ENCODE data around the gene PARVB. TPM values are rescaled to one million over a fixed set of nuclear protein-coding genes. Genes with fewer than 3 reads are reported as not detected.

The PARVB gene
- total and polyA plus RNA-seq, 2 experiments from 2014 or later: 10.2 to 11.2 TPM

- no peak overlapping the region for H3K4me2 ChIP-seq
- H3K9me3 ChIP-seq (ENCODE audit: low read depth): no peaks in the 10 kb centered on the region
- H4K20me1 ChIP-seq (ENCODE audit: insufficient read depth, poor library complexity, severe bottlenecking): peaks cover 2% of the 10 kb centered on the region
- no peaks in the 10 kb centered on the region for H3K27me3 ChIP-seq
- no peak overlapping the region for H3K27ac ChIP-seq
- no peaks in the 10 kb centered on the region for H3K9me2 ChIP-seq (replicated peaks; ENCODE audit: insufficient read depth)
- no peaks in the 10 kb centered on the region for H3K4me1 ChIP-seq (ENCODE audit: insufficient read depth)
- no peak overlapping the region for H3K4me3 ChIP-seq
- DNase-seq (ENCODE audit: low spot score): no peak
- H3K36me3 ChIP-seq (replicated peaks; ENCODE audit: insufficient read depth, low read depth): no peaks in the 10 kb centered on the region
- TF ChIP-seq EZH2phosphoT487 (IDR thresholded peaks at IDR 0.05; ENCODE audit: low read depth, severe bottlenecking, unreplicated experiment) (no peak), CTCF (IDR thresholded peaks at IDR 0.05; ENCODE audit: poor library complexity) (no peak), EZH2 (IDR thresholded peaks at IDR 0.05; ENCODE audit: borderline replicate concordance) (no peak)
- no peak overlapping the region for H2AFZ ChIP-seq
- WGBS (ENCODE audit: low lambda C conversion rate, missing lambda C conversion rate): 97% methylated on average over 9 of the region's 10 CpGs
- peaks cover 2% of the 10 kb centered on the region for H3K79me2 ChIP-seq
Observed at GRCh38 chr22:43995798-43996169, 28.3 kb upstream of the PARVB start.

- H3K27ac ChIP-seq: no peak overlapping the region
- 91% methylated on average over 44 of the region's 45 CpGs for WGBS (ENCODE audit: low lambda C conversion rate, missing lambda C conversion rate)
- peaks cover 2% of the 10 kb centered on the region for H4K20me1 ChIP-seq (ENCODE audit: insufficient read depth, poor library complexity, severe bottlenecking)
- H2AFZ ChIP-seq: no peak overlapping the region
- no peaks in the 10 kb centered on the region for H3K9me2 ChIP-seq (replicated peaks; ENCODE audit: insufficient read depth)
- peaks cover 2% of the 10 kb centered on the region for H3K79me2 ChIP-seq
- no peaks in the 10 kb centered on the region for H3K27me3 ChIP-seq
- H3K4me3 ChIP-seq: no peak overlapping the region
- TF ChIP-seq EZH2 (IDR thresholded peaks at IDR 0.05; ENCODE audit: borderline replicate concordance) (no peak), CTCF (IDR thresholded peaks at IDR 0.05; ENCODE audit: poor library complexity) (no peak), EZH2phosphoT487 (IDR thresholded peaks at IDR 0.05; ENCODE audit: low read depth, severe bottlenecking, unreplicated experiment) (no peak)
- DNase-seq (ENCODE audit: low spot score): no peak
- H3K4me2 ChIP-seq: no peak overlapping the region
- no peaks in the 10 kb centered on the region for H3K4me1 ChIP-seq (ENCODE audit: insufficient read depth)
- no peaks in the 10 kb centered on the region for H3K9me3 ChIP-seq (ENCODE audit: low read depth)
- no peaks in the 10 kb centered on the region for H3K36me3 ChIP-seq (replicated peaks; ENCODE audit: insufficient read depth, low read depth)
Observed at GRCh38 chr22:43996170-43996980, 27.7 kb upstream of the PARVB start.

GRCh38 chr22:43996981-43997265 lies 27.2 kb upstream of the PARVB start:
- Histone ChIP-seq H2AFZ (no peak overlapping the region), H4K20me1 (ENCODE audit: insufficient read depth, poor library complexity, severe bottlenecking) (peaks cover 2% of the 10 kb centered on the region), H3K36me3 (replicated peaks; ENCODE audit: insufficient read depth, low read depth) (no peaks in the 10 kb centered on the region), H3K27me3 (no peaks in the 10 kb centered on the region), H3K79me2 (peaks cover 2% of the 10 kb centered on the region), H3K27ac (no peak overlapping the region), H3K4me3 (no peak overlapping the region), H3K4me1 (ENCODE audit: insufficient read depth) (no peaks in the 10 kb centered on the region), H3K4me2 (no peak overlapping the region), H3K9me3 (ENCODE audit: low read depth) (no peaks in the 10 kb centered on the region), H3K9me2 (replicated peaks; ENCODE audit: insufficient read depth) (no peaks in the 10 kb centered on the region)
- TF ChIP-seq CTCF (IDR thresholded peaks at IDR 0.05; ENCODE audit: poor library complexity) (no peak), EZH2 (IDR thresholded peaks at IDR 0.05; ENCODE audit: borderline replicate concordance) (no peak), EZH2phosphoT487 (IDR thresholded peaks at IDR 0.05; ENCODE audit: low read depth, severe bottlenecking, unreplicated experiment) (no peak)
- DNase-seq (ENCODE audit: low spot score): no peak
- WGBS (ENCODE audit: low lambda C conversion rate, missing lambda C conversion rate): 82% methylated on average over 8 of the region's 8 CpGs
